Epithelial cell of esophagus (primary cell): ENCODE measurements around the gene ABL1.
A peak's percentile ranks its signal among the peaks of the same experiment; 100 is the strongest.

ENCODE experiments used
- DNase-seq: peaks from one replicate; pipeline ENCODE4 v3.0.0; 2010; ENCODE audit warnings: low read depth
- H3K4me3 ChIP-seq: 2 replicates; pipeline ENCODE4 v1.5.1; 2011; ENCODE audit warnings: mild to moderate bottlenecking, low read length, control low read depth
- CTCF ChIP-seq: IDR thresholded peaks from 2 replicates; pipeline ENCODE4 v1.5.1; 2011; ENCODE audit warnings: low read depth, mild to moderate bottlenecking, low read length, control low read depth, inconsistent platforms; ENCODE audit not compliant: insufficient read depth; ENCODE audit errors: missing control alignments

The ABL1 gene

GRCh38 chr9:130830231-130830760 is 4.8 kb upstream of the ABL1 start:
- DNase-seq = no peak
- TF ChIP-seq CTCF = no peak
- H3K4me3 ChIP-seq = no peak overlapping the region

GRCh38 chr9:130831077-130831476 is 4.0 kb upstream of the ABL1 start:
- no peak for TF ChIP-seq CTCF
- DNase-seq = no peak
- no peak overlapping the region for H3K4me3 ChIP-seq

- DNase-seq = no peak
- no peak overlapping the region for H3K4me3 ChIP-seq
- no peak for TF ChIP-seq CTCF
Measured at GRCh38 chr9:130833031-130833990, 1.7 kb upstream of the ABL1 start.

GRCh38 chr9:130835441-130836298 is 616 bp downstream of the ABL1 start:
- peak; percentile 49 for DNase-seq
- TF ChIP-seq CTCF = no peak
- H3K4me3 ChIP-seq = peak overlapping the region; percentile 59

GRCh38 chr9:130837002-130837511 is 2.0 kb downstream of the ABL1 start:
- no peak for DNase-seq
- no peak for TF ChIP-seq CTCF
- H3K4me3 ChIP-seq = peak overlapping the region; percentile 7

GRCh38 chr9:130837643-130838042 is 2.6 kb downstream of the ABL1 start:
- TF ChIP-seq CTCF = no peak
- no peak overlapping the region for H3K4me3 ChIP-seq
- DNase-seq = no peak
